DMS 273 (cell line): ENCODE data around the gene FCAR.
"Not testable (repeated sequence)": the region's sequence is repeated elsewhere in the genome, so short reads cannot be mapped to it uniquely, and the experiment has no call there.

Experiments
- DNase-seq: peaks from one replicate; lab custom pipeline; 2025; ENCODE audit not compliant: unreplicated experiment; lab: John Stamatoyannopoulos, UW

FCAR gene

GRCh38 chr19:54893406-54893805, 19.4 kb downstream of the FCAR start:
- no peak for DNase-seq

- not testable (repeated sequence) for DNase-seq
These were observed 20.1 kb downstream of the FCAR start for GRCh38 chr19:54894106-54894505.

GRCh38 chr19:54896036-54896435, 22.0 kb downstream of the FCAR start:
- DNase-seq: no peak

- DNase-seq: not testable (repeated sequence)
These were observed 24.6 kb downstream of the FCAR start for GRCh38 chr19:54898685-54899084.

- not testable (repeated sequence) for DNase-seq
These were observed 25.6 kb downstream of the FCAR start for GRCh38 chr19:54899646-54900045.

GRCh38 chr19:54901153-54901552, 27.1 kb downstream of the FCAR start:
- not testable (repeated sequence) for DNase-seq

- no peak for DNase-seq
These were observed 28.0 kb downstream of the FCAR start for GRCh38 chr19:54902061-54902460.

GRCh38 chr19:54903303-54903702, 29.3 kb downstream of the FCAR start:
- DNase-seq: no peak

- DNase-seq: not testable (repeated sequence)
These were observed 30.2 kb downstream of the FCAR start for GRCh38 chr19:54904261-54904660.

GRCh38 chr19:54905421-54905802, 31.4 kb downstream of the FCAR start:
- no peak for DNase-seq

GRCh38 chr19:54905803-54906511, 31.9 kb downstream of the FCAR start, which contains the start of gene NCR1:
TSS of gene NCR1 (plus strand) at chr19:54906148. CDS start at chr19:54906188, 40 bp downstream.
- DNase-seq: no peak

GRCh38 chr19:54906819-54907218, 32.8 kb downstream of the FCAR start:
- DNase-seq: no peak

- DNase-seq: not testable (repeated sequence)
These were observed 33.9 kb downstream of the FCAR start for GRCh38 chr19:54907899-54908298.

GRCh38 chr19:54916822-54917221, 42.8 kb downstream of the FCAR start:
- no peak for DNase-seq

- DNase-seq: no peak
These were observed 44.5 kb downstream of the FCAR start for GRCh38 chr19:54918499-54918898.

- DNase-seq: not testable (repeated sequence)
These were observed 45.9 kb downstream of the FCAR start for GRCh38 chr19:54919646-54920563.

GRCh38 chr19:54921082-54921481, 47.0 kb downstream of the FCAR start:
- no peak for DNase-seq

- no peak for DNase-seq
These were observed 49.2 kb downstream of the FCAR start for GRCh38 chr19:54923276-54923675.

GRCh38 chr19:54928299-54928698, 54.3 kb downstream of the FCAR start:
- DNase-seq: peak; percentile 11

GRCh38 chr19:54937926-54938325, 63.9 kb downstream of the FCAR start:
- no peak for DNase-seq

- no peak for DNase-seq
These were observed 64.9 kb downstream of the FCAR start for GRCh38 chr19:54938906-54939305.

- DNase-seq: not testable (repeated sequence)
These were observed 65.5 kb downstream of the FCAR start for GRCh38 chr19:54939538-54939937.
